HUES6 (cell line): ENCODE data around the gene EVI5.

Source experiments
- H3K27ac ChIP-seq: 2 replicates; pipeline ENCODE4 v1.7.0; 2013; ENCODE audit warnings: low read depth, mild to moderate bottlenecking, low read length, inconsistent platforms
- H3K27me3 ChIP-seq: 2 replicates; pipeline ENCODE4 v1.6.1; 2013; ENCODE audit warnings: low read length; ENCODE audit not compliant: control insufficient read depth, insufficient read depth
- H3K36me3 ChIP-seq: 2 replicates; pipeline ENCODE4 v1.6.1; 2013; ENCODE audit warnings: low read length; ENCODE audit not compliant: control insufficient read depth, insufficient read depth
- H3K4me1 ChIP-seq: 2 replicates; pipeline ENCODE4 v1.6.1; 2013; ENCODE audit warnings: low read length; ENCODE audit not compliant: control insufficient read depth, insufficient read depth
- H3K4me3 ChIP-seq: 2 replicates; pipeline ENCODE4 v1.5.1; 2013; ENCODE audit warnings: low read depth, low read length
- H3K9ac ChIP-seq: one replicate; pipeline ENCODE4 v1.6.1; 2013; ENCODE audit warnings: mild to moderate bottlenecking, low read length
- H3K9me3 ChIP-seq: 2 replicates; pipeline ENCODE4 v1.6.1; 2013; ENCODE audit warnings: low read depth, low read length; ENCODE audit not compliant: control insufficient read depth, insufficient read depth

The EVI5 gene

GRCh38 chr1:92511541-92511940 is 273.4 kb downstream of the EVI5 start:
- Histone ChIP-seq H3K27me3 (no peaks in the 10 kb centered on the region), H3K27ac (no peak overlapping the region), H3K36me3 (no peaks in the 10 kb centered on the region), H3K9ac (no peak overlapping the region), H3K4me3 (no peak overlapping the region), H3K4me1 (no peaks in the 10 kb centered on the region), H3K9me3 (no peaks in the 10 kb centered on the region)

- Histone ChIP-seq H3K4me1 (no peaks in the 10 kb centered on the region), H3K9me3 (no peaks in the 10 kb centered on the region), H3K36me3 (no peaks in the 10 kb centered on the region), H3K4me3 (no peak overlapping the region), H3K27ac (no peak overlapping the region), H3K27me3 (no peaks in the 10 kb centered on the region), H3K9ac (no peak overlapping the region)
Observed at GRCh38 chr1:92509619-92510018, 275.3 kb downstream of the EVI5 start.

GRCh38 chr1:92505015-92505692 is 279.8 kb downstream of the EVI5 start:
- no peak overlapping the region for H3K27ac ChIP-seq
- H3K4me3 ChIP-seq, result no peak overlapping the region
- no peaks in the 10 kb centered on the region for H3K27me3 ChIP-seq
- no peaks in the 10 kb centered on the region for H3K9me3 ChIP-seq
- no peak overlapping the region for H3K9ac ChIP-seq
- H3K4me1 ChIP-seq, result no peaks in the 10 kb centered on the region
- no peaks in the 10 kb centered on the region for H3K36me3 ChIP-seq

GRCh38 chr1:92504291-92505014 is 280.5 kb downstream of the EVI5 start:
- no peaks in the 10 kb centered on the region for H3K36me3 ChIP-seq
- H3K4me1 ChIP-seq, result no peaks in the 10 kb centered on the region
- no peaks in the 10 kb centered on the region for H3K27me3 ChIP-seq
- H3K27ac ChIP-seq, result no peak overlapping the region
- H3K9me3 ChIP-seq, result no peaks in the 10 kb centered on the region
- H3K4me3 ChIP-seq, result no peak overlapping the region
- H3K9ac ChIP-seq, result no peak overlapping the region

GRCh38 chr1:92503926-92504285 is 281.0 kb downstream of the EVI5 start:
- Histone ChIP-seq H3K27ac (no peak overlapping the region), H3K4me1 (no peaks in the 10 kb centered on the region), H3K9me3 (no peaks in the 10 kb centered on the region), H3K4me3 (no peak overlapping the region), H3K36me3 (no peaks in the 10 kb centered on the region), H3K9ac (no peak overlapping the region), H3K27me3 (no peaks in the 10 kb centered on the region)

GRCh38 chr1:92503043-92503925 is 281.6 kb downstream of the EVI5 start:
- no peaks in the 10 kb centered on the region for H3K36me3 ChIP-seq
- H3K4me1 ChIP-seq, result no peaks in the 10 kb centered on the region
- no peak overlapping the region for H3K4me3 ChIP-seq
- H3K27me3 ChIP-seq, result no peaks in the 10 kb centered on the region
- H3K9ac ChIP-seq, result no peak overlapping the region
- no peaks in the 10 kb centered on the region for H3K9me3 ChIP-seq
- H3K27ac ChIP-seq, result no peak overlapping the region

GRCh38 chr1:92502247-92502646 is 282.7 kb downstream of the EVI5 start:
- no peak overlapping the region for H3K27ac ChIP-seq

GRCh38 chr1:92500552-92500951 is 284.4 kb downstream of the EVI5 start:
- Histone ChIP-seq H3K9me3 (no peaks in the 10 kb centered on the region), H3K27me3 (no peaks in the 10 kb centered on the region), H3K4me1 (no peaks in the 10 kb centered on the region), H3K9ac (no peak overlapping the region), H3K4me3 (no peak overlapping the region), H3K36me3 (no peaks in the 10 kb centered on the region), H3K27ac (no peak overlapping the region)

More at GRCh38 chr1:92502247-92502646, 282.7 kb downstream of the EVI5 start:
- H3K9me3 ChIP-seq, result no peaks in the 10 kb centered on the region
- H3K27me3 ChIP-seq, result no peaks in the 10 kb centered on the region
- no peaks in the 10 kb centered on the region for H3K4me1 ChIP-seq
- no peaks in the 10 kb centered on the region for H3K36me3 ChIP-seq
- no peak overlapping the region for H3K4me3 ChIP-seq
- H3K9ac ChIP-seq, result no peak overlapping the region

GRCh38 chr1:92495392-92496063 is 289.4 kb downstream of the EVI5 start:
- Histone ChIP-seq H3K4me3 (no peak overlapping the region), H3K27me3 (peaks cover 4% of the 10 kb centered on the region), H3K27ac (no peak overlapping the region), H3K9ac (no peak overlapping the region), H3K9me3 (no peaks in the 10 kb centered on the region), H3K36me3 (no peaks in the 10 kb centered on the region), H3K4me1 (no peaks in the 10 kb centered on the region)

- H3K36me3 ChIP-seq, result no peaks in the 10 kb centered on the region
- H3K9me3 ChIP-seq, result no peaks in the 10 kb centered on the region
- no peak overlapping the region for H3K4me3 ChIP-seq
- H3K27ac ChIP-seq, result no peak overlapping the region
- peaks cover 7% of the 10 kb centered on the region for H3K27me3 ChIP-seq
- no peak overlapping the region for H3K9ac ChIP-seq
- H3K4me1 ChIP-seq, result no peaks in the 10 kb centered on the region
Observed at GRCh38 chr1:92494485-92495141, 290.3 kb downstream of the EVI5 start.
